Renal cortex interstitium (tissue), 11 donors: ENCODE results near the gene PI4KA. TPM values are rescaled to one million over a fixed set of nuclear protein-coding genes. Genes with fewer than 3 reads are reported as not detected.
"Not testable (repeated sequence)": the region's sequence is repeated elsewhere in the genome, so short reads cannot be mapped to it uniquely, and the experiment has no call there.

Experiments used
- DNase-seq, 11 donors: peaks; one replicate each; pipeline ENCODE4 v3.0.0-alpha.2; 2013; ENCODE audit warnings: low read depth in 9 of 11, low spot score in 4 of 11; ENCODE audit errors: extremely low read depth in 1 of 11
- polyA plus RNA-seq, 3 donors: library from polyadenylated mRNA; unstranded; fragments of 120-200 nt; gene quantifications; one replicate each; pipeline ENCODE4 v1.2.1, GENCODE V29; 2013; ENCODE audit not compliant: insufficient read length in 3 of 3

The PI4KA gene
- polyA plus RNA-seq, 3 donors, result 60.1 to 86.0 (median 75.5) TPM

DNA sequence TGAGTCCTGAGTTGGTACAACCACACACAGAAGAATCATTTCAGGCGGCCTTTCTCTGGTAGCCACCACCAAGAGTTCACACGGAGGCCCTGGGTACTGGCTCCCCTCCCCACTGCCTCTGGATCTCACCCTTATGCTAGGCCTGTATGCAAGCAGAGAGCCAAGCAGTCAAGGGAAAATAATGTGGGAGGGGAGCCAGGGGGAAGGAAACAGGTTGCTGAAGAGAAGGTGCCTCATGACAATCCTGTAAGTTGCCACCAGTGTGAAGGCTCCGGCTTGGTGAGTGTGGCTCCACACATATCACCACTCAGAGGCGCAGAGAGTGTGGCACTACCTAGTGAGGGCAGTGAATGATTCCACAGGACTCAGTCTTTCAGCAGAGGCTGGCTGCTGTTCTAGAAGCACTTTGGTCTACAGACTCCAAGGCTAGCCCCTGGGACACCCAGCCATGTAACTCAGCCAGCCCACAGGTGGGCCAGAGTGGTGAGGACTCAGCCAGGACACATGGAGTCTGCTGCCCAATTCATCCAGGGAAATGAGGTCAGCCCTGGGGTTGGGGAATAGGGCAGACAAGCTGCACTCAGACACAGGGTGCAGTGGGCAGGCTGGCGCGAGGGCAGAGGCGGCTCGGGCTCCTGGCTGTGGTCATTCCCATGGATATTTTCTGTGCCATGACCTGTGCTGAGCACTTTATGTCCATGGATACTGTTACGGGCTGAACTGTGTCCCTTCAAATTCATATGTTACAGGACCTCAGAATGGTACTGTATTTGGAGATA lies 133.7 kb downstream of the PI4KA start:
- no peak for DNase-seq

- no peak for DNase-seq
These were observed 137.0 kb downstream of the PI4KA start for GRCh38 chr22:20721409-20722218.

GRCh38 chr22:20720692-20721408 lies 137.8 kb downstream of the PI4KA start:
- DNase-seq, result no peak

GRCh38 chr22:20718727-20719126 lies 139.9 kb downstream of the PI4KA start:
- DNase-seq, result not testable (repeated sequence)

GRCh38 chr22:20717981-20718380 lies 140.6 kb downstream of the PI4KA start:
- not testable (repeated sequence) for DNase-seq

DNA sequence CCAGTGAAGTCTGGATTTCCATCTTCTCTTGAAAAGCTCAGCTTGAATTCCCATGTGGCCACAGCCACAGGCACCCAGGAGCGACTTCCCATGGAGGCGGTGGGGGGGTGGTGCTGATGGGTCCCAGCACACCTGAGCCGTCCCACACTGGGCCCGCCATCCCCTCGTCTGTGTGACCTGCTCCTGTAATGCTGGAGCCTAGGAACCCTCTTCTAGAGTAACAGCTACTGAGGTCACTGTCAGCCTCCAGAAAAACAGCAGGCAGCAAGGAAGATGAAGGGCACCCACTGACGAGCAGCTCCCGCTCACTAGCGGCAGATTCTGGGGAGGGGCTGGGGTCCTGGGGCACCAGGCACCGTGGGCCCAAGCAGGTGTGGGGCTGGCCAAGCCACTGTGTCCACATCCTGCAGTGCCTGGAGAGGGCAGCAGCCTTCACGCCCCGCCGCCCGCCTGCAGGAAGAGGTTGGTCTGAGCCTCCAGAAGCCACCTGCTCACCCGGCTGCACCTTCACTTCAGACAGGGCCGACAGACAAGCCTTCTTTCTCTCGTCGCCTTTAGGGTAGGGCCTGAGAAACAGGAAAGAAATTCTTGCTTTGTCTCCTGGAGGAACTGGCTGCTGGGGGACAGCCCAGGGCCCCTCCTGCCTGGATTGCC lies 141.3 kb downstream of the PI4KA start:
- not testable (repeated sequence) for DNase-seq

- DNase-seq, result not testable (repeated sequence)
These were observed 145.5 kb downstream of the PI4KA start for GRCh38 chr22:20713116-20713515.

- not testable (repeated sequence) for DNase-seq
These were observed 148.6 kb downstream of the PI4KA start for GRCh38 chr22:20709966-20710365.

- not testable (repeated sequence) for DNase-seq
These were observed 151.0 kb downstream of the PI4KA start for GRCh38 chr22:20707549-20708118.

DNA sequence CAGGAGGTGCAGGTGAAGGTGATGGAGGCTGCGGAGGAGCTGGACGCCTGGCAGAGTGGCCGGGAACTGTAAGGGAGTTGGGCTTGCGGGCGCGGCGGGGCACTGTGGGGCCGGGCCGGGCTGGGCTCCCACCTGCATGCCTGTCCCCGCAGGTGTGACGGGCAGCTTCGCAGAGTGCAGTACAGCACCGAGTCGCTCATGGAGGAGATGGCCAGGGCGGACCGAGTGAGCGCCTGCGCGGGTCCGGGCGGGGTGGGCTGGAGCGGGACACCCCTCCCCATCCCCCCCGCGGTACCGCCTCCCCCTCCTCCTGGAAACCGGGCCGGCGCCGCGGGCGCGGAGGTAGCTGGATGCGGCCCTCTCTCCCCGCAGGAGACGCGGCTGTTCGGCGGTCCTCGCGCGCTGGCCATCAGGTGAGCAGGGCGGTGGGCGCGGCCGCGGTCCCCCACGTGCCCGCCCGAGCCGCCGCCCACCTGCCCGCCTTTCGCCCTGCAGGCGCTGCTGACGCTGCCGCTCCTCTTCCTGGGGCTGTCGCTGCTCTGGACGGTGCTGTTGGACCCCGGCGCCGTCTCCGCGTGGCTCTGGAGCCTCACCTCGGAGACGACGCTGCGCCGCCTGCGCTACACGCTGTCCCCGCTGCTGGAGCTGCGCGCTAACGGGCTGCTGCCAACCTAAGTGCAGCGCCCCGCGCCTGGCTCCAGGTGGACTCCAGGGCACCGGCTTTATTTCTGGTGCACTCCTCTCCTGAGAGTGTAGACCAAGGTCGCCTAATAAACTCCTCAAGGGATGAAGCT lies 154.6 kb downstream of the PI4KA start:
- peak in 1 of 11 donors; percentile 2 for DNase-seq

DNA sequence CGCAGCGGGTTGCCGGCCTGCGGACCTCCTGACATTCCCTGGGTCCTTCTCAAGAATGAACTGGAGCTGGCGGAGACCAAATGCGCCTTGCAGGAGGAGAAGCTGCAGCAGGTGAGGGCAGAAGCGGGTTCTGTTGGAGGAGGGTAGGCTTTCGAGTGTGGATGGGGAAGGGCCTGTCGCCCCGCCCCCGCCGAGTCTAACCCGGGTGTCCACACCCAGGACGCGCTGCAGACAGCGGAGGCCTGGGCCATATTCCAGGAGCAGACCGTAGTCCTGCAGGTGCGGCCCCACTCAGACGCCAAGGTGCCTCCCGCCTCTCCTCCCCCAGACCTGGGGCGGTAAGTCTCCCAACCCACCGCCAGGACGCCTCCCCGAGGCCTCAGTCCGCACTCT lies 155.2 kb downstream of the PI4KA start:
- not testable (repeated sequence) for DNase-seq

DNA sequence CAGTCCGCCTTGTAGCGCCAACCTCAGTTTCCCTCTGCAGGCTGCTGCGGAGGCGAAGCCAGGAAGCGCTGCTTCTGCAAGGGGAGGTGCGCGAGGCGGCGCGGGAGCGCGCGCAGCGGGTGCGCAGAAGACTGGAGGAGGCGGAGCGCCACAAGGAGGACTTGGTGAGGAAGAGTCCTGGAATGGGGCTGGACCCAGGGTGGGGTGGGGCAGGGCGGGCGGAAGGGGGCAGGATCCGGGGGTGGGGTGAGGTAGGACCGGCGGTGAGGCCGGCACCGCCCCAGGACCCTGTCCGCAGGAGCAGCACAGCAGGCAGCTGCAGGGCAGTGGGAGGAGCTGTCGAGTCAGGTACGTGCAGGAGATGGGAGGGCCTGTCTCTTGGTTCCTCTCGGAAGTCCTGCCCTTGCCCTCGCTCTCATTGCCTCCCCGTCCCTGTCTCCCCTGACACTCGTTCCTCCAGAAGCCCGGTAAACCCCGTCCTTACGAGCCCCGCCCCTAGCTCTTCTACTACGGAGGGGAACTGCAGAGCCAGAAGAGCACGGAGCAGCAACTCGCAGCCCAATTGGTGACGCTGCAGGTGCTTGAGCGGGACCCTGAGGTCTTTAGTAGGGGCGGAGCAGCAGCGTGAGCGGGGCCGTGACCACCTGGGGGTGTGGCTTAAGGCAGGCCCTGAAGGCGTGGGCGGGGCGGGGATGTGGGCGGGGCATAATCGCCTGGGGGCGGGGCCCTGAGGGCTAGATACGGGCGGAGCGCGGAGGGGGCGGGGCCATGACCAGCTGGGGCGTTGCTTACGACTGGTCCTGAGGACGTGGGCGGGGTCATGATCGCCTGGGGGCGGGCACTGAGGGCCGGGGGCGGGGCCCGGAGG lies 155.8 kb downstream of the PI4KA start:
- DNase-seq, result peak; percentile 61 to 88 (median 84)

- DNase-seq, result not testable (repeated sequence)
These were observed 156.5 kb downstream of the PI4KA start for GRCh38 chr22:20702175-20702545.

DNA sequence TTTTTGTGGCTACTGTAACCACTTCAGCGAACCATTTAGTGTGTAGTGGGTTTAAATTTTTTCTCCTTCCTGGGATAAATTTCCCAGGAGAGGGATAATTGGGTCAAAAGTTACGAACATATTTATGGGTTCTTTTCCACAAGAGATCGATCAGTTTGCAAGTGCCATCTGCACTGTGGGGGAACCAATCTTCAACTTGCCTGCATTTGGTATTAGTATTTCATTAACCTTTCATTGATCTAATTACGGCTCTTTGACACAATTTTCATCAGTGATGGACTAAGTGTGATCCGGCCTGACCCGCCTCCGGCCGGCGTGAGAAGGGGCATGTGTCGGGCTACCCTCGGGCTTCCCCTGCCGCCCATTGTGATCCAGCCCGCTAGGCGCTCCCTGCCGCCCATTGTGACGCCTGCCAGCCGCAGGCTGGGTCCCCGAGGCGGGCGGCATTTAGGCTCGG lies 156.9 kb downstream of the PI4KA start:
- DNase-seq, result not testable (repeated sequence)

DNA sequence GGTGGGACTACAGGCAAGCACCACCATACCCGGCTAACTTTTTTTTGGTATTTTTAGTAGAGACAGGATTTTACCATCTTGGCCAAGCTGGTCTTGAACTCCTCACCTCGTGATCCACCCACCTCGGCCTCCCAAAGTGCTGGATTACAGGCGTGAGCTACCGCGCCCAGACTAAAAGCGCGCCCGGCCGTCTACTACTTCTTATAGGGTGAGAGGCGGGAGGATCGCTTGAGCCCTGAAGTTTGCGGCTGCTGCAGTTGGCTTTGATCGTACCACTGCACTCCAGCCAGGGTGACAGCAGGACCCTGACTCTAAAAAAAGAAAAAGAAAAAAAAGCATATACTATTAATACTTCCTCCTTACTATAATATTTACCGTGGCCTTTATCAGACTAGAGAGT lies 158.3 kb downstream of the PI4KA start:
- not testable (repeated sequence) for DNase-seq

DNA sequence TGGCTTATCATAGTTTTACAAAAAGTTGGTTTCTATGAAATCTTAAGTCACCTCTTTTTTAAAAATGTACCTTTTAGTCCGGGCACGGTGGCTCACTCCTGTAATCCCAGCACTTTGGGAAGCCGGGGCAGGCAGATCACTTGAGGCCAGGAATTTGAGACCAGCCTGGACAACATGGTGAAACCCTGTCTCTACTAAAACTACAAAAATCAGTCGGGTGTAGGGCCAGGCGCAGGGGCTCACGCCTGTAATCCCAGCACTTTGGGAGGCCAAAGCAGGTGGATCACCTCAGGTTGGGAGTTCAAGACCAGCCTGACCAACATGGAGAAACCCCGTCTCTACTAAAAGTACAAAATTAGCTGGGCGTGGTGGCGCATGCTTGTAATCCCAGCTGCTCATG lies 158.8 kb downstream of the PI4KA start:
- DNase-seq, result not testable (repeated sequence)
